Measurements from ENCODE around the gene TNK1. TPM values are rescaled to one million over a fixed set of nuclear protein-coding genes. Genes with fewer than 3 reads are reported as not detected.

TNK1 gene
- total and polyA plus RNA-seq, 2 of the 8 experiments (the other 6 are each of a cell fraction or from before 2014, with no cell fraction given) = 7.6 to 9.5 TPM

DNA sequence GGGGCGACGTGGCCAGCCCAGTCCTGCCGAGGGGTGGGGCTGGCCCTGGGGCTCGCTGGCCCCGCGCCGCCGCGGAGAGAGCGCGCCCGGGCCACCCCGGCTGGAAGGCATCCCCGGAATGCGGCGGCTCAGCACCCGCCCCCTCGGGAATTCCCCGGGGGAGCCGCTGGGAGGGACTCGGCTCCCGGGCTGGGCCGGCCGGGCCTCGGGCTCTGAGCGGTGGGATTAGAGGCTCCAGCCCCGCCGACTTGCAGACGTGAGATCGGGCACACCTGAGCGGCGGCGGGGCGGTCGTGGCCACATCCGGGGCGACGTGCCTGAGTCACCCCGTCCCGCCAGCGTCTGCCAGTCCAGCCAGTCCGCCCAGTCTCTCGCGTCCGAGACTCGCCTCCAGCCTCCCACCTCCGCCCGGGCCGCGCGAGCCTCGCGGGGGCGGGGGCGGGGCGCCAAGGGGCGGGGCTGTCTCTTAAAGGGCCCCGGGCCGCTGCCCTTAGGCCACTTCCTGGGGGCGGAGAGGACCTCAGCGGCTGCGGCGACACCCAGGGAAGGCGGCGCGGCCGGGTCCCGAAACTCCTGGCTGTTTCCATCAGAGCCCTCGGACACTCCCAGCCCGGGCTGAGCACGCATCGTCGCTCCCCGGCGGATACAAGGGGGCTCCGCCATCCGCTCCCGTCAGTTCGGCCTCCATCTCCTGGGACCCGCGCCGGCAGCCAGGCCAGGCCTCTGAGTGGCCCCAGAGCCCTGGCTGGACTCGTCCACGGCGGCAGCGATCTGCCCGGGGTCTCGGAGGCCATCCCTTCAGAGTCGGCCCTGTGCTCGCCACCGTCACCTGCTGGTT, 29.0 kb upstream of the TNK1 start, which contains the start of gene KCTD11 (continued):
- TF ChIP-seq, protein P1, sequence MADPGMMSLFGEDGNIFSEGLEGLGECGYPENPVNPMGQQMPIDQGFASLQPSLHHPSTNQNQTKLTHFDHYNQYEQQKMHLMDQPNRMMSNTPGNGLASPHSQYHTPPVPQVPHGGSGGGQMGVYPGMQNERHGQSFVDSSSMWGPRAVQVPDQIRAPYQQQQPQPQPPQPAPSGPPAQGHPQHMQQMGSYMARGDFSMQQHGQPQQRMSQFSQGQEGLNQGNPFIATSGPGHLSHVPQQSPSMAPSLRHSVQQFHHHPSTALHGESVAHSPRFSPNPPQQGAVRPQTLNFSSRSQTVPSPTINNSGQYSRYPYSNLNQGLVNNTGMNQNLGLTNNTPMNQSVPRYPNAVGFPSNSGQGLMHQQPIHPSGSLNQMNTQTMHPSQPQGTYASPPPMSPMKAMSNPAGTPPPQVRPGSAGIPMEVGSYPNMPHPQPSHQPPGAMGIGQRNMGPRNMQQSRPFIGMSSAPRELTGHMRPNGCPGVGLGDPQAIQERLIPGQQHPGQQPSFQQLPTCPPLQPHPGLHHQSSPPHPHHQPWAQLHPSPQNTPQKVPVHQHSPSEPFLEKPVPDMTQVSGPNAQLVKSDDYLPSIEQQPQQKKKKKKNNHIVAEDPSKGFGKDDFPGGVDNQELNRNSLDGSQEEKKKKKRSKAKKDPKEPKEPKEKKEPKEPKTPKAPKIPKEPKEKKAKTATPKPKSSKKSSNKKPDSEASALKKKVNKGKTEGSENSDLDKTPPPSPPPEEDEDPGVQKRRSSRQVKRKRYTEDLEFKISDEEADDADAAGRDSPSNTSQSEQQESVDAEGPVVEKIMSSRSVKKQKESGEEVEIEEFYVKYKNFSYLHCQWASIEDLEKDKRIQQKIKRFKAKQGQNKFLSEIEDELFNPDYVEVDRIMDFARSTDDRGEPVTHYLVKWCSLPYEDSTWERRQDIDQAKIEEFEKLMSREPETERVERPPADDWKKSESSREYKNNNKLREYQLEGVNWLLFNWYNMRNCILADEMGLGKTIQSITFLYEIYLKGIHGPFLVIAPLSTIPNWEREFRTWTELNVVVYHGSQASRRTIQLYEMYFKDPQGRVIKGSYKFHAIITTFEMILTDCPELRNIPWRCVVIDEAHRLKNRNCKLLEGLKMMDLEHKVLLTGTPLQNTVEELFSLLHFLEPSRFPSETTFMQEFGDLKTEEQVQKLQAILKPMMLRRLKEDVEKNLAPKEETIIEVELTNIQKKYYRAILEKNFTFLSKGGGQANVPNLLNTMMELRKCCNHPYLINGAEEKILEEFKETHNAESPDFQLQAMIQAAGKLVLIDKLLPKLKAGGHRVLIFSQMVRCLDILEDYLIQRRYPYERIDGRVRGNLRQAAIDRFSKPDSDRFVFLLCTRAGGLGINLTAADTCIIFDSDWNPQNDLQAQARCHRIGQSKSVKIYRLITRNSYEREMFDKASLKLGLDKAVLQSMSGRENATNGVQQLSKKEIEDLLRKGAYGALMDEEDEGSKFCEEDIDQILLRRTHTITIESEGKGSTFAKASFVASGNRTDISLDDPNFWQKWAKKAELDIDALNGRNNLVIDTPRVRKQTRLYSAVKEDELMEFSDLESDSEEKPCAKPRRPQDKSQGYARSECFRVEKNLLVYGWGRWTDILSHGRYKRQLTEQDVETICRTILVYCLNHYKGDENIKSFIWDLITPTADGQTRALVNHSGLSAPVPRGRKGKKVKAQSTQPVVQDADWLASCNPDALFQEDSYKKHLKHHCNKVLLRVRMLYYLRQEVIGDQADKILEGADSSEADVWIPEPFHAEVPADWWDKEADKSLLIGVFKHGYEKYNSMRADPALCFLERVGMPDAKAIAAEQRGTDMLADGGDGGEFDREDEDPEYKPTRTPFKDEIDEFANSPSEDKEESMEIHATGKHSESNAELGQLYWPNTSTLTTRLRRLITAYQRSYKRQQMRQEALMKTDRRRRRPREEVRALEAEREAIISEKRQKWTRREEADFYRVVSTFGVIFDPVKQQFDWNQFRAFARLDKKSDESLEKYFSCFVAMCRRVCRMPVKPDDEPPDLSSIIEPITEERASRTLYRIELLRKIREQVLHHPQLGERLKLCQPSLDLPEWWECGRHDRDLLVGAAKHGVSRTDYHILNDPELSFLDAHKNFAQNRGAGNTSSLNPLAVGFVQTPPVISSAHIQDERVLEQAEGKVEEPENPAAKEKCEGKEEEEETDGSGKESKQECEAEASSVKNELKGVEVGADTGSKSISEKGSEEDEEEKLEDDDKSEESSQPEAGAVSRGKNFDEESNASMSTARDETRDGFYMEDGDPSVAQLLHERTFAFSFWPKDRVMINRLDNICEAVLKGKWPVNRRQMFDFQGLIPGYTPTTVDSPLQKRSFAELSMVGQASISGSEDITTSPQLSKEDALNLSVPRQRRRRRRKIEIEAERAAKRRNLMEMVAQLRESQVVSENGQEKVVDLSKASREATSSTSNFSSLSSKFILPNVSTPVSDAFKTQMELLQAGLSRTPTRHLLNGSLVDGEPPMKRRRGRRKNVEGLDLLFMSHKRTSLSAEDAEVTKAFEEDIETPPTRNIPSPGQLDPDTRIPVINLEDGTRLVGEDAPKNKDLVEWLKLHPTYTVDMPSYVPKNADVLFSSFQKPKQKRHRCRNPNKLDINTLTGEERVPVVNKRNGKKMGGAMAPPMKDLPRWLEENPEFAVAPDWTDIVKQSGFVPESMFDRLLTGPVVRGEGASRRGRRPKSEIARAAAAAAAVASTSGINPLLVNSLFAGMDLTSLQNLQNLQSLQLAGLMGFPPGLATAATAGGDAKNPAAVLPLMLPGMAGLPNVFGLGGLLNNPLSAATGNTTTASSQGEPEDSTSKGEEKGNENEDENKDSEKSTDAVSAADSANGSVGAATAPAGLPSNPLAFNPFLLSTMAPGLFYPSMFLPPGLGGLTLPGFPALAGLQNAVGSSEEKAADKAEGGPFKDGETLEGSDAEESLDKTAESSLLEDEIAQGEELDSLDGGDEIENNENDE (IDR thresholded peaks at IDR 0.05; ENCODE audit: insufficient replicate concordance, low read length) = no peak
- TF ChIP-seq SP4 (IDR thresholded peaks at IDR 0.05; ENCODE audit: low read length) (no peak), FOSL1 (IDR thresholded peaks at IDR 0.05; ENCODE audit: insufficient read depth, low read depth, low read length) (no peak), BCL11A (IDR thresholded peaks at IDR 0.05; ENCODE audit: low read depth in 2 of 2, low read length in 2 of 2) (no peak), TCF12 (IDR thresholded peaks at IDR 0.05; ENCODE audit: low read depth, low read length) (0 out of 2 replicates have a peak, but pooled peaks have one; percentile 15), EP300 (IDR thresholded peaks at IDR 0.05; ENCODE audit: borderline replicate concordance in 1 of 2, low read depth in 2 of 2, low read length in 2 of 2) (peak in 1 of 2 experiments; percentile 80; a peak in 2 of 3 replicates), BACH1 (IDR thresholded peaks at IDR 0.05; ENCODE audit: low read length) (0 out of 2 replicates have a peak, but pooled peaks have one; percentile 28), SRF (IDR thresholded peaks at IDR 0.05; ENCODE audit: low read depth, low read length) (no peak), PHF8 (conservative IDR thresholded peaks at IDR 0.05; ENCODE audit: low read depth, low read length) (peak; percentile 69)
